Trophoblast cell (in vitro differentiated cells and primary cell): Measurements from ENCODE around the gene FCGR3A.
A peak's percentile ranks its signal among the peaks of the same experiment; 100 is the strongest.
"Not testable (repeated sequence)": the region's sequence is repeated elsewhere in the genome, so short reads cannot be mapped to it uniquely, and the experiment has no call there.

Source experiments
- DNase-seq, 2 donors: peaks; one replicate each; pipeline ENCODE4 v3.0.0-alpha.2; 2016
- H2AFZ ChIP-seq: 2 replicates; pipeline ENCODE4 v1.6.1; 2013; ENCODE audit warnings: low read length, moderate library complexity, mild to moderate bottlenecking; ENCODE audit not compliant: insufficient read depth, poor library complexity
- H2AK5ac ChIP-seq: 2 replicates; pipeline ENCODE4 v1.6.1; 2013; ENCODE audit warnings: mild to moderate bottlenecking, low read length
- H2BK120ac ChIP-seq: 2 replicates; pipeline ENCODE4 v1.6.1; 2013; ENCODE audit warnings: low read length, mild to moderate bottlenecking, moderate library complexity; ENCODE audit not compliant: insufficient read depth, poor library complexity
- H2BK12ac ChIP-seq: 2 replicates; pipeline ENCODE4 v1.6.1; 2013; ENCODE audit warnings: mild to moderate bottlenecking, low read length, moderate library complexity
- H2BK5ac ChIP-seq: 2 replicates; pipeline ENCODE4 v1.6.1; 2013; ENCODE audit warnings: low read length, low read depth, moderate library complexity, mild to moderate bottlenecking; ENCODE audit not compliant: poor library complexity
- H3K14ac ChIP-seq: 2 replicates; pipeline ENCODE4 v1.6.1; 2013; ENCODE audit warnings: mild to moderate bottlenecking, low read length
- H3K18ac ChIP-seq: 2 replicates; pipeline ENCODE4 v1.6.1; 2013; ENCODE audit warnings: mild to moderate bottlenecking, low read length
- H3K23ac ChIP-seq: 2 replicates; pipeline ENCODE4 v1.6.1; 2013; ENCODE audit warnings: low read length
- H3K27ac ChIP-seq: 2 replicates; pipeline ENCODE4 v1.5.1; 2013; ENCODE audit warnings: low read depth, mild to moderate bottlenecking, inconsistent platforms, low read length, moderate library complexity
- H3K27me3 ChIP-seq: 2 replicates; pipeline ENCODE4 v1.6.1; 2013; ENCODE audit warnings: inconsistent platforms, mild to moderate bottlenecking, low read length, moderate library complexity; ENCODE audit not compliant: insufficient read depth
- H3K36me3 ChIP-seq, 2 experiments: 1 replicate in 1 of 2; 2 replicates in 1 of 2; pipeline ENCODE4 v1.6.1; 2013; ENCODE audit warnings: low read length in 2 of 2, mild to moderate bottlenecking in 2 of 2, moderate library complexity in 1 of 2; ENCODE audit not compliant: insufficient read depth in 2 of 2, control insufficient read depth in 1 of 2
- H3K4ac ChIP-seq: 2 replicates; pipeline ENCODE4 v1.6.1; 2013; ENCODE audit warnings: low read depth, mild to moderate bottlenecking, low read length, moderate library complexity
- H3K4me1 ChIP-seq, 2 experiments: 1 replicate in 1 of 2; 2 replicates in 1 of 2; pipeline ENCODE4 v1.6.1; 2013; ENCODE audit warnings: low read length in 2 of 2, mild to moderate bottlenecking in 2 of 2, moderate library complexity in 1 of 2; ENCODE audit not compliant: insufficient read depth in 2 of 2, control insufficient read depth in 1 of 2
- H3K4me2 ChIP-seq: 2 replicates; pipeline ENCODE4 v1.6.1; 2013; ENCODE audit warnings: inconsistent platforms, mild to moderate bottlenecking, low read length, moderate library complexity
- H3K4me3 ChIP-seq: 2 replicates; pipeline ENCODE4 v1.5.1; 2013; ENCODE audit warnings: mild to moderate bottlenecking, low read depth, low read length, inconsistent platforms
- H3K79me1 ChIP-seq: one replicate; pipeline ENCODE4 v1.6.1; 2013; ENCODE audit warnings: low read length
- H3K79me2 ChIP-seq: 2 replicates; pipeline ENCODE4 v1.6.1; 2013; ENCODE audit warnings: low read length, mild to moderate bottlenecking; ENCODE audit not compliant: control insufficient read depth, insufficient read depth, poor library complexity
- H3K9ac ChIP-seq: 2 replicates; pipeline ENCODE4 v1.6.1; 2013; ENCODE audit warnings: mild to moderate bottlenecking, low read length
- H3K9me3 ChIP-seq: 2 replicates; pipeline ENCODE4 v1.6.1; 2013; ENCODE audit warnings: low read depth, mild to moderate bottlenecking, control low read depth, inconsistent platforms, low read length; ENCODE audit not compliant: insufficient read depth
- H4K12ac ChIP-seq: 2 replicates; pipeline ENCODE4 v1.6.1; 2013; ENCODE audit warnings: low read depth, mild to moderate bottlenecking, low read length, moderate library complexity
- H4K8ac ChIP-seq: 2 replicates; pipeline ENCODE4 v1.6.1; 2013; ENCODE audit warnings: low read depth, mild to moderate bottlenecking, low read length, moderate library complexity
- H4K91ac ChIP-seq: one replicate; pipeline ENCODE4 v1.6.1; 2013; ENCODE audit warnings: low read depth, mild to moderate bottlenecking, low read length, moderate library complexity
- WGBS: extraction: QIAGEN DNeasy Blood & Tissue Kit; methylation state at CpG from one replicate; pipeline ENCODE4 v1.1.7; 2013; ENCODE audit warnings: missing lambda C conversion rate; ENCODE audit not compliant: insufficient read length, insufficient coverage; ENCODE audit errors: extremely low coverage; 5-methylcytosine and 5-hydroxymethylcytosine counted together

Gene FCGR3A

GRCh38 chr1:161528550-161528949 lies 21.1 kb downstream of the FCGR3A start:
- WGBS = no CpG with 5 or more reads among the region's 3 CpGs

GRCh38 chr1:161525918-161526317 lies 23.7 kb downstream of the FCGR3A start:
- H3K4me1 ChIP-seq, H3K36me3 ChIP-seq, H2AK5ac ChIP-seq, H3K9ac ChIP-seq, DNase-seq, H3K4ac ChIP-seq, H3K14ac ChIP-seq, H3K4me3 ChIP-seq, H3K18ac ChIP-seq, H3K27ac ChIP-seq, H3K9me3 ChIP-seq, H2AFZ ChIP-seq, H3K4me2 ChIP-seq, H2BK12ac ChIP-seq, H4K12ac ChIP-seq, H2BK5ac ChIP-seq, H2BK120ac ChIP-seq, H3K79me2 ChIP-seq, H3K23ac ChIP-seq, H4K91ac ChIP-seq, H3K79me1 ChIP-seq, H4K8ac ChIP-seq: not testable (repeated sequence)
- no CpG with 5 or more reads among the region's 7 CpGs for WGBS
- peaks cover 10% of the 10 kb centered on the region for H3K27me3 ChIP-seq

More at GRCh38 chr1:161528550-161528949, 21.1 kb downstream of the FCGR3A start:
- peaks cover 10% of the 10 kb centered on the region for H3K27me3 ChIP-seq
- H3K79me2 ChIP-seq, H3K9ac ChIP-seq, H3K4ac ChIP-seq, H2BK12ac ChIP-seq, H4K91ac ChIP-seq, H3K9me3 ChIP-seq, H2BK5ac ChIP-seq, H3K79me1 ChIP-seq, H4K12ac ChIP-seq, H3K23ac ChIP-seq, H3K4me1 ChIP-seq, H3K18ac ChIP-seq, DNase-seq, H3K14ac ChIP-seq, H3K36me3 ChIP-seq, H2BK120ac ChIP-seq, H3K4me3 ChIP-seq, H3K27ac ChIP-seq, H4K8ac ChIP-seq, H3K4me2 ChIP-seq, H2AK5ac ChIP-seq, H2AFZ ChIP-seq: not testable (repeated sequence)

- not testable (repeated sequence) for H2BK120ac ChIP-seq, H4K12ac ChIP-seq, H3K4me1 ChIP-seq, H3K4me3 ChIP-seq, H3K27ac ChIP-seq, H3K4me2 ChIP-seq, H3K79me2 ChIP-seq, H4K8ac ChIP-seq, H3K14ac ChIP-seq, H2AK5ac ChIP-seq, H3K36me3 ChIP-seq, H2BK5ac ChIP-seq, H3K18ac ChIP-seq, H3K9me3 ChIP-seq, DNase-seq, H4K91ac ChIP-seq, H3K79me1 ChIP-seq, H2BK12ac ChIP-seq, H3K4ac ChIP-seq, H3K23ac ChIP-seq, H2AFZ ChIP-seq, H3K9ac ChIP-seq
- WGBS = no CpG with 5 or more reads among the region's 23 CpGs
- peaks cover 10% of the 10 kb centered on the region for H3K27me3 ChIP-seq
Measured at GRCh38 chr1:161525321-161525720, 24.3 kb downstream of the FCGR3A start.

GRCh38 chr1:161524742-161525291 lies 24.8 kb downstream of the FCGR3A start:
- no CpG with 5 or more reads among the region's 55 CpGs for WGBS
- H3K4me1 ChIP-seq, H3K4ac ChIP-seq, H3K23ac ChIP-seq, H3K9ac ChIP-seq, H2AFZ ChIP-seq, H4K12ac ChIP-seq, H3K79me1 ChIP-seq, H4K91ac ChIP-seq, H4K8ac ChIP-seq, H2BK12ac ChIP-seq, H3K9me3 ChIP-seq, H2BK120ac ChIP-seq, H2AK5ac ChIP-seq, H3K18ac ChIP-seq, H3K79me2 ChIP-seq, H2BK5ac ChIP-seq, H3K14ac ChIP-seq, DNase-seq, H3K36me3 ChIP-seq, H3K27ac ChIP-seq: not testable (repeated sequence)
- peak overlapping the region; percentile 68 for H3K4me3 ChIP-seq
- H3K27me3 ChIP-seq = peaks cover 10% of the 10 kb centered on the region
- peak overlapping the region; percentile 50 for H3K4me2 ChIP-seq
